VCaP (cell line): ENCODE data around the gene BCAS3.

ENCODE experiments used
- H3K27ac ChIP-seq: fragments of 450-650 bp; 2 replicates; pipeline ENCODE4 v1.5.1; 2017
- CTCF ChIP-seq: fragments of 450-650 bp; conservative IDR thresholded peaks from 2 replicates; pipeline ENCODE4 v1.5.1; 2017; ENCODE audit warnings: mild to moderate bottlenecking, moderate library complexity

BCAS3 gene

GRCh38 chr17:61345825-61346666 lies 668.4 kb downstream of the BCAS3 start:
- no peak for TF ChIP-seq CTCF
- no peak overlapping the region for H3K27ac ChIP-seq

GRCh38 chr17:61349350-61349749 lies 671.7 kb downstream of the BCAS3 start:
- H3K27ac ChIP-seq, result no peak overlapping the region
- 0 out of 2 replicates have a peak, but pooled peaks have one; percentile 7 for TF ChIP-seq CTCF

GRCh38 chr17:61351745-61352407 lies 674.2 kb downstream of the BCAS3 start:
- no peak for TF ChIP-seq CTCF
- peak overlapping the region; percentile 40 for H3K27ac ChIP-seq

GRCh38 chr17:61352408-61352770 lies 674.7 kb downstream of the BCAS3 start:
- H3K27ac ChIP-seq, result peak overlapping the region; percentile 40
- no peak for TF ChIP-seq CTCF

GRCh38 chr17:61352781-61353491 lies 675.3 kb downstream of the BCAS3 start:
- H3K27ac ChIP-seq, result peak overlapping the region; percentile 40; the same call in 1 of the 2 replicates
- no peak for TF ChIP-seq CTCF

GRCh38 chr17:61353615-61354014 lies 676.0 kb downstream of the BCAS3 start:
- no peak for TF ChIP-seq CTCF
- no peak overlapping the region for H3K27ac ChIP-seq
